ENCODE measurements around the gene OR10A6. TPM values are rescaled to one million over a fixed set of nuclear protein-coding genes. Genes with fewer than 3 reads are reported as not detected.

Gene OR10A6
- total RNA-seq, 4 donors from 2014 or later, result not detected

DNA sequence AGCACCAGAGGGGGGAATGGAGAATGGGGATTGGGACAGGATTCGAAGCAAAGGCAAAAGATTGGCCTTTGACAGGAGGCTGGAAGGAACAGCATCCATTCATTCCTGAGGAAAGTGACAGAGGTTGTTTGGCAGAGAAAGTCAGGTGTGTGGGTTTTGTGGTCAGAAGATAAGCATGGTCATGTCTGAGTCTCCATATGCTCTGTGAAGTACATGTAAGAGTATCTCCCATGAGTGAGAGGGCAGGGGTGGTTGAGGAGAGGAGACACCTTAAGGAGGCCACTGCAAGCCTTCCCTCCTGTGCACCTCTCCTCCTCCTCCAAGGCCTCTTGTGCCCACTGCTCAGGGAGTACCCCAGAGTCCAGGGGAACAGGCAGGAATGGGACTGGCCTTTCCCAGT, 36.0 kb upstream of the OR10A6 start:
- no peak for ATAC-seq
- Histone ChIP-seq H3K36me3 (no peaks in the 10 kb centered on the region), H3K4me3 (no peak overlapping the region), H3K27me3 (no peaks in the 10 kb centered on the region), H3K4me1 (no peaks in the 10 kb centered on the region), H3K9me3 (no peaks in the 10 kb centered on the region), H3K27ac (no peak overlapping the region)
- in situ Hi-C loops (cut with MboI; ENCODE audit: low sequenced_read_pairs in 4 of 4), result no loop called here
- intact Hi-C loops (cut with DNase I; ENCODE audit: low total_unique reads), result no loop called here
- DNase-seq, result no peak
- TF ChIP-seq CTCF (IDR thresholded peaks at IDR 0.05 in 4 of 5, conservative IDR thresholded peaks at IDR 0.05 in 1 of 5), result no peak
- no peak for TF ChIP-seq POLR2A (IDR thresholded peaks at IDR 0.05)

DNA sequence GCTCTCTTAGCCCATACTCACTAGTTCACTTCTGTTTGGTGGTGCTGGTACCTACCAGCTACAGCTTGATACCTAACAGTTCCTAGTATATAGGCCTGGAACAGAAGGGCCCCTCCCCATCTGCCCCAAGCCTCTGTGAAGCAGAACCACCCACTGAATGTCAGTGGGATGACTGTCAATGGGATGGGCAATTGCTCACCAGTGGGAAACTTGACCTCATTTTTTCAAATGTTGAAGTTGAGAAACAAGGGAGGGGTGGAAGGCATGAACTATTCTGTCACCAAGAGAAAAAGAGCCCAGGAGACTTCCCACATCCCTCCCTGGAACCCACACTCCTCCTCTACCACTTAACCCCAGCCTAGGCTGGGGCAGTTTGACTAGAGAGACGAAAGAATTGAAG, 34.3 kb upstream of the OR10A6 start, which contains the start of gene NLRP10:
Gene NLRP10, minus strand, starts transcription at position 62 of the 400 bp plus-strand sequence. CDS start 1,952 bp downstream, outside the sequence.
- H3K27ac ChIP-seq, result no peak within 1 kb of the TSS
- no peaks in the 10 kb centered on the region for H3K4me1 ChIP-seq
- H3K9me3 ChIP-seq, result no peaks in the 10 kb centered on the region
- H3K27me3 ChIP-seq, result no peaks in the 10 kb centered on the region
- no peaks in the 10 kb centered on the region for H3K36me3 ChIP-seq
- in situ Hi-C loops (cut with MboI; ENCODE audit: low sequenced_read_pairs in 4 of 4), result no loop called here
- no peak for DNase-seq
- ATAC-seq, result no peak
- TF ChIP-seq POLR2A (IDR thresholded peaks at IDR 0.05) (no peak), CTCF (IDR thresholded peaks at IDR 0.05 in 4 of 5, conservative IDR thresholded peaks at IDR 0.05 in 1 of 5) (no peak)
- intact Hi-C loops (cut with DNase I; ENCODE audit: low total_unique reads), result no loop called here
- no peak within 1 kb of the TSS for H3K4me3 ChIP-seq

GRCh38 chr11:7964873-7965272, 33.8 kb upstream of the OR10A6 start:
- H3K27me3 ChIP-seq, result no peaks in the 10 kb centered on the region
- DNase-seq, result no peak
- intact Hi-C loops (cut with DNase I; ENCODE audit: low total_unique reads) (no loop called here), in situ Hi-C loops (cut with MboI; ENCODE audit: low sequenced_read_pairs in 4 of 4) (no loop called here)
- TF ChIP-seq CTCF (IDR thresholded peaks at IDR 0.05 in 4 of 5, conservative IDR thresholded peaks at IDR 0.05 in 1 of 5) (no peak), POLR2A (IDR thresholded peaks at IDR 0.05) (no peak)
- H3K36me3 ChIP-seq, result no peaks in the 10 kb centered on the region
- ATAC-seq, result no peak
- no peak overlapping the region for H3K27ac ChIP-seq
- H3K4me3 ChIP-seq, result no peak overlapping the region
- no peaks in the 10 kb centered on the region for H3K4me1 ChIP-seq
- H3K9me3 ChIP-seq, result no peaks in the 10 kb centered on the region

DNA sequence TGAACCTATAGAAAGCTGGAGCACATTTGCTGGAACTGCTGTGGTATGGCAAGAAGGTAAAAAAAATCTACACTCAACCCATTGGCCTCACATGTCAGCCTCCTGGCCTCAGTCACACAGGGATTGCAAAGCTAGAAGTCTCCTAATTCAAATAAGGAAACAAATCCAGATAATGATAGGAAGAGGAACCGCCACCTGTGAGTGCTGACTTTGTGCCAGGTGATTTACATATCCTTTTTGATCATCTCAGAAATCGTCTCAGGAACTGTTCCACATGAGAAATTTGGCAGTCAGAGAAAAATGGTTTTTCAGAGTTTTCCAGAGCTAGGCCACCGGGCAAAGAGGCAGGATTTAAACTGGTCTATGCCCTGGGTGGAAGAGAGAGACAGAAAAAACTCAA, 33.2 kb upstream of the OR10A6 start:
- ATAC-seq (no peak), DNase-seq (no peak)
- intact Hi-C loops (cut with DNase I; ENCODE audit: low total_unique reads), result no loop called here
- Histone ChIP-seq H3K36me3 (no peaks in the 10 kb centered on the region), H3K27me3 (no peaks in the 10 kb centered on the region), H3K4me3 (no peak overlapping the region), H3K27ac (no peak overlapping the region), H3K4me1 (no peaks in the 10 kb centered on the region), H3K9me3 (no peaks in the 10 kb centered on the region)
- no peak for TF ChIP-seq CTCF (IDR thresholded peaks at IDR 0.05 in 4 of 5, conservative IDR thresholded peaks at IDR 0.05 in 1 of 5)
- no peak for TF ChIP-seq POLR2A (IDR thresholded peaks at IDR 0.05)
- in situ Hi-C loops (cut with MboI; ENCODE audit: low sequenced_read_pairs in 4 of 4), result no loop called here

DNA sequence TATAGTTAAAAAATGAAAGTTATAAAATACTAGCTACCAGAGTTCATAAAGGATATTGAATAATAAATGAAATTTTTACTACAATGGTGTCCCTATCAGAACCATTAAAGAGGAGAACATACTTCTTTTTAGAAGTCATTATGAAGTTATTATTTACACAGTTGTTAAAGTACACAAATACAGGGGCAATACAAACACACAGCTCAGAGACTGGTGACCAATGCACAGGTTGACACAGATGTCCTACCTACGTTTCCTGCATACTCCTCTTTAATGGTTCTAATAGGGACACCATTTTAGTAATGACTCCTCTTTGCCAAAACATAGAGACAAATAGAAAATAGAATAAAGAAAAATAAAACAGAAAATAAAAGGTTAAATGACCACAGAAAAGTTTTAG, 24.1 kb upstream of the OR10A6 start:
- Histone ChIP-seq H3K36me3 (no peaks in the 10 kb centered on the region), H3K4me3 (no peak overlapping the region), H3K27me3 (no peaks in the 10 kb centered on the region), H3K27ac (no peak overlapping the region), H3K9me3 (no peaks in the 10 kb centered on the region), H3K4me1 (no peaks in the 10 kb centered on the region)
- no peak for DNase-seq
- no peak for TF ChIP-seq CTCF (IDR thresholded peaks at IDR 0.05 in 4 of 5, conservative IDR thresholded peaks at IDR 0.05 in 1 of 5)
- no peak for TF ChIP-seq POLR2A (IDR thresholded peaks at IDR 0.05)
- intact Hi-C loops (cut with DNase I; ENCODE audit: low total_unique reads), result no loop called here
- in situ Hi-C loops (cut with MboI; ENCODE audit: low sequenced_read_pairs in 4 of 4), result no loop called here
- ATAC-seq, result no peak

Measured in gastrocnemius medialis (tissue), 4 donors.